ENCODE results near the gene RPN1.

Gene RPN1

DNA sequence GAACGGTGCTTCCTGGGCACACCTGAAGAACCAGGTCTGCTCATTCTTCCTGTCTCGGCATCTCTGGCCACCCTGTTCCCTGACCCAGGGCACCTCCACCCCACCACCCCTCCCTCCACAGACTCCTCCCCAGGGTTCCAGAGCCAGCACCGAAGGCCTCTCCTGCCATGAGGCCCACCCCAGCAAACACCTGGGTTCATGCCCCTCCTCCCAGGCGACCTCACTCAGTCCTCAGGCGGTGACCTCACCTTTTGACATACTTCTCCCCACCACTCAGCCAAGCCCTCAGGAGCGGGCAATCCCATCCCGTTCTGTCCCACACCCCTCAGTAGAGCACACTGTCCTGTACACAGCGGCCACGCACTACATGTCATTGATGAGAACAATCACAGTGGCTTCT lies 72.3 kb downstream of the RPN1 start:
- no peak for DNase-seq (ENCODE audit: low spot score)

DNA sequence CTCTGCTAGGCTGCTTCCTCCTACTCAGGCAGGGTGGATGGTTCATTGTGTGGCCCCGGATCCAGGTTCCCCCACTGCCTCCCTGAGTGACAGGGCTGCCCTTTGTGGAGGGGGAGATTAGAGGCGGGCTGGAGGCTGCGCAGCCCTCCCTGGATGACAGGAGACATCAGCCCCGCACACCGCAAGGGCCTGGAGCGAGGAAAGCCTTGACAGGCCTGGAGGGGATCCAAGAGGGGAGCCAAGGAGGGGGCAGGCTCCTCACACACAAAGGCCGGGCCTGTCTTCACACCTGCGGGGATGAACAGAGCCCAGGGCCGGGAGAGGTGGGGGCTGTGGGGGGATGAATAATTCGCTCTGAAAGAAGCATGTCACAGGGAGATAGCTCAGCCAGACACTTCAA lies 72.9 kb downstream of the RPN1 start:
- DNase-seq (ENCODE audit: low spot score) = no peak

DNA sequence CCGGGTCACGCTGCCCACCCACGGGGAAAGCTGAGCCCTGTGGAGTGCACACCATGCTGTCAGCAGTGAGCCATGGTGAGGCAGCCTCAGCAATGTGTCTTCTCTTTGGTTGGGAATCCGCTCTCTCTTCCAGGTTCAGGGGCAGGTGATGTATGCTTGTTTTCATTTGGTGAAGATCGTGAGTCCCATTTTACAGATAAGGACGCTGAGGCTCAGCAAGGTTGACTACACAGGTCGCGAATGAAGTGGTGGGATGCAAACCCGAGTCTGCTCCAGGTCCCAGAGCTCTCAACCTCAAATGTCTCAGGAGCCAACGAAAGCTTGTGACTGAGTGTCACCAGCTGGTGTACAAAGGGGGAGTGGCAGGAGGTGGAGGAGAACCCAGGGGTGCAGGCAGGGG lies 74.3 kb downstream of the RPN1 start:
- no peak for DNase-seq (ENCODE audit: low spot score)

DNA sequence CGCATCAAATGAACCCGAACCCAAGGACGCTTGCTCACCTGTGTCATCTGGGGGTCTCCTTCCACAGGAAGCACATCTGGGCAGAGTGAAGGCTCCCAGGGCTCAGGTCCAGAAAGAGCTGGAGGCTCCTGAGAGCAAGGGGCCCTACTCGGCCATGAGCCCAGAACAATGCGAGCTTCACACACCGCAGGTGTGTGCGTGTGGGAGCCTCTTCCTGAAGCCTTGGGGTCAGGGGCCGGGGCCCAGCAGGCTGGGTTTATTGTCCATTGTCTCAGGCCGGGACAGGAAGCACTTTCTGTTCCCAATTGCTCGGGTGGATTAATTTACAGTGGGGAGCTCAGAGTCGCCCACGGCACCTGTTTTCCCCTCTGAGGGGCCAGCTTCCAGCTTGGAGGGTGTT lies 74.8 kb downstream of the RPN1 start:
- no peak for DNase-seq (ENCODE audit: low spot score)

DNA sequence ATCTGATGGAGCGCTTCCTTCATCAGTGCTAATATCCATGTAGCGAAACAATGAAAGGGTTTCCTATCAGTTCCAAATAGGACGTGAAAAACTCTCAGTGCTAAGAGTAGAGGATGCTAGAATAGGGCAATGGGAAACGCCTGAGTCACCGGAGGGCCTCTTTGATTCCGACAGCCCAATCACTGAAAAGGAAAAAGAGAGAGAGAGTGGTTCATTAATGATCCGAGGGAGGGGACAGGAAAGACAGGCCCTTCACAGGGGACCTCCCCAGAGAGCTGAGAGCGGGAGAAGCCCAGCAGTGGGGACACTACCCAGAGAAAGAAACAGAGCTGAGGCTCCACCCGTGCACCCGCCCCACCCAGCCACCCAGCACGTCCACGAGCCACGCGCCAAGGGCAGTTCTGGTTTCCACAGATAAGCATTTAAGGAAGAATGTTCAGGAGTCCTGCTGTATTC lies 76.9 kb downstream of the RPN1 start:
- no peak for DNase-seq (ENCODE audit: low spot score)

DNA sequence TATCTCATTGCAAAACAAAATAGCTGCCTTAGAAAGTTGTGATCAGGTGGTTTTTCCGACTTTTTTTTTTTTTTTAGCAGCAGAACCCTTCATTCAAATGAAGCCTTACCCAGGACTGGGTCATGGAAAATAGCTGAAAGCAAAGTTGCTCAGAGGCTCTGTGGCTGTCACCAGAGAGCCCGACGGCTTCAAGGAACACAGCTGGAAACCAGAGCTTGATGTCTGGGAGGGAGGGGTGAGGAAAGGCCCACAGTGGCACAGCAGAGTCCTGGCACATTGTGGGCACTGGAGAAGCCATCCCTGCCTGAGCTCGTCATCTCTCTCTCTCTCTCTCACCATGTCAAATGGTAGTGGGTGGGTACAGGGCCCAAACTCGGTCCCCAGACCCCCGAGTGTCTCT lies 77.5 kb downstream of the RPN1 start:
- DNase-seq (ENCODE audit: low spot score) = no peak

DNA sequence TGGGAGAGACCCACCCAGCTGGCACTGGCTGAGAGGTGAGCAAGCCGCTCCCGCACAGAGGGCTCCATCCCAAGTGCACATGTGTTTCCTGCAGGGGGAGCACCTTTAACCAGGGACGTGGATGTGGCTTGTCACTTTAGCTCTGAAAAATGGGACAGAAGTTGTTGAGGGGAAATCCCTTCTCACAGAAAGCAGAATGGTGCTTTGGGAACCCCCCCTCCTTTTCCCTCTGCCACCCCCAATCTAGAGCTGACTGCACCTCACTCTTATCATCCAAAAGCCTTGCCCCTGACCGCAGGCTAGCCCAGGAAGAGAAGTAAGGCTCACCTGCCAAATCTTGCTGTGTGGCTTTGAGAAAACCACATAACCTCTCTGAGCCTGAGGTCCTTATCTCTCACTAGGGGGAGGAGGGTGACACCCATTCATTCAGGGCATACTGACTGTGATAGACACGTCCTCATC lies 77.9 kb downstream of the RPN1 start:
- no peak for DNase-seq (ENCODE audit: low spot score)

DNA sequence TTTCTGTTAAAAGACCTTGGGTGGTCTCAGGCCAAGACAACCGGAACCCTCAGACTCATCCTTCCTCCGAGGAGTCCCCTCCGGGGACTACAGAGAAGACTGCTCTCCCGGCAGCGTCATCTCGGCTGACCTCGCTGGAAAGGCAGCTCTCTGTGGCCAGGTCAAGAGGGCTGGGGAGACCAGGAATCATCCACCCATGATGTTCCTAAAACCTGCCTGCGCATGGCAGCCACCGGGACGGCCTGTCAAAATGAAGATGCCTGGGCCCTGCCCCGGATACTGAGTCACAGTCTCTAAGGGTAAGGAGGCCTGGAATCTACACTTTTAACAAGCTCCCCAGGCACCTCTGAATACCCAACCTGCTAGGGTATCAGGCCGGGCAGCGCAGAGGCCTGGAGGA lies 78.6 kb downstream of the RPN1 start:
- DNase-seq (ENCODE audit: low spot score) = no peak

Data from GM03348 (cell line).